Naive thymus-derived CD4-positive, alpha-beta T cell (primary cell): ENCODE results near the gene LMO2. TPM values are rescaled to one million over a fixed set of nuclear protein-coding genes. Genes with fewer than 3 reads are reported as not detected.
"Not testable (repeated sequence)": the region's sequence is repeated elsewhere in the genome, so short reads cannot be mapped to it uniquely, and the experiment has no call there.

Source experiments
- ATAC-seq: fragments of 150-1000 bp; cut with Tn5 transposase; 2 replicates; pipeline ENCODE4 v1.10.0; 2021; ENCODE audit warnings: mild to moderate bottlenecking, moderate library complexity
- CTCF ChIA-PET: fragments of 350-600 bp; sonication (Branson Sonifier 250); formaldehyde crosslinking; loops from one replicate; lab custom pipeline; 2021; ENCODE audit warnings: antibody characterized with exemption; lab: Charles Lee
- POLR2A ChIA-PET: fragments of 350-600 bp; sonication (Branson Sonifier 250); formaldehyde crosslinking; loops from one replicate; lab custom pipeline; 2021; ENCODE audit warnings: antibody characterized with exemption, inconsistent platforms; lab: Charles Lee
- DNase-seq, 9 donors: peaks; one replicate each; pipeline versions ENCODE4 v3.0.0 to v3.0.0-alpha.2; 2020 to 2022; ENCODE audit warnings: mixed read lengths in 1 of 9
- H3K27ac ChIP-seq: one replicate; pipeline ENCODE4 v1.7.0; 2013; ENCODE audit warnings: mild to moderate bottlenecking, low read depth, low read length, moderate library complexity
- H3K27me3 ChIP-seq, 2 donors: one replicate each; pipeline ENCODE4 v1.7.0; 2013; ENCODE audit warnings: low read length in 2 of 2, mild to moderate bottlenecking in 2 of 2, moderate library complexity in 2 of 2; ENCODE audit not compliant: control insufficient read depth in 2 of 2, insufficient read depth in 2 of 2
- H3K36me3 ChIP-seq, 3 experiments: 1 replicate in 2 of 3; 2 replicates in 1 of 3; pipeline ENCODE4 v1.7.0; 2013; ENCODE audit warnings: low read length in 3 of 3, mild to moderate bottlenecking in 3 of 3, moderate library complexity in 1 of 3; ENCODE audit not compliant: insufficient read depth in 3 of 3, control insufficient read depth in 2 of 3
- H3K4me1 ChIP-seq, 2 donors: one replicate each; pipeline ENCODE4 v1.7.0; 2013; ENCODE audit warnings: low read length in 2 of 2, mild to moderate bottlenecking in 2 of 2, moderate library complexity in 1 of 2; ENCODE audit not compliant: control insufficient read depth in 2 of 2, insufficient read depth in 2 of 2
- H3K4me3 ChIP-seq: 2 replicates; pipeline ENCODE4 v1.7.0; 2013; ENCODE audit warnings: mild to moderate bottlenecking, low read length
- H3K9me3 ChIP-seq, 3 experiments: 1 replicate in 2 of 3; 2 replicates in 1 of 3; pipeline ENCODE4 v1.7.0; 2013; ENCODE audit warnings: low read length in 3 of 3; ENCODE audit not compliant: control insufficient read depth in 2 of 3
- H3K27ac Mint-ChIP-seq, 9 donors: one replicate each; pipeline ENCODE4 v1.8.0; 2020 to 2022; ENCODE audit warnings: mixed read lengths in 9 of 9, mild to moderate bottlenecking in 8 of 9, moderate library complexity in 5 of 9, inconsistent platforms in 2 of 9
- H3K27me3 Mint-ChIP-seq, 5 donors: one replicate each; pipeline ENCODE4 v1.8.0; 2021 to 2022; ENCODE audit warnings: mixed read lengths in 5 of 5, mild to moderate bottlenecking in 1 of 5
- H3K36me3 Mint-ChIP-seq, 5 donors: one replicate each; pipeline ENCODE4 v1.8.0; 2020 to 2022; ENCODE audit warnings: mixed read lengths in 5 of 5, mild to moderate bottlenecking in 3 of 5, inconsistent platforms in 1 of 5
- H3K4me1 Mint-ChIP-seq, 7 donors: one replicate each; pipeline ENCODE4 v1.8.0; 2020 to 2022; ENCODE audit warnings: mixed read lengths in 7 of 7, mild to moderate bottlenecking in 3 of 7, inconsistent platforms in 1 of 7
- H3K4me3 Mint-ChIP-seq, 10 donors: one replicate each; pipeline ENCODE4 v1.8.0; 2020 to 2022; ENCODE audit warnings: mild to moderate bottlenecking in 10 of 10, mixed read lengths in 10 of 10, moderate library complexity in 6 of 10, inconsistent platforms in 2 of 10
- H3K9me3 Mint-ChIP-seq, 11 donors: one replicate each; pipeline ENCODE4 v1.8.0; 2020 to 2022; ENCODE audit warnings: mixed read lengths in 11 of 11, mild to moderate bottlenecking in 4 of 11, inconsistent platforms in 1 of 11, moderate library complexity in 1 of 11
- intact Hi-C, 2 donors: fragments of 100-400 bp; cut with micrococcal nuclease; formaldehyde crosslinking; loops; one replicate each; pipeline ENCODE4 v1.15.1; 2023
- polyA plus RNA-seq, 2 donors: library from polyadenylated mRNA; unstranded; fragments of 300-500 nt; fragmentation: Illumina TruSeq; gene quantifications; one replicate each; pipeline ENCODE4 v1.2.3, GENCODE V29; 2021
- total RNA-seq, 6 experiments: library from RNA in 5 of 6; stranded (reverse) in 5 of 6; gene quantifications; 1 replicate in 5 of 6; 2 replicates in 1 of 6; pipeline ENCODE4 v1.2.3 and lab custom pipeline; 2021 to 2026

LMO2 gene
- total and polyA plus RNA-seq, 7 experiments from 2014 or later: 0.26 to 40.4 (median 0.95) TPM; not detected in 2

GRCh38 chr11:33926671-33927552 is 35.0 kb upstream of the LMO2 start:
- Mint-ChIP-seq H3K27me3 (peaks cover 0 to 25% (median 12%) of the 10 kb centered on the region in 5 donors), H3K4me1 (peaks cover 0 to 4% (median 0%) of the 10 kb centered on the region in 7 donors), H3K36me3 (peaks cover 0 to 3% (median 0%) of the 10 kb centered on the region in 5 donors), H3K9me3 (peaks cover 0 to 10% (median 3%) of the 10 kb centered on the region in 11 donors), H3K27ac (no peak overlapping the region), H3K4me3 (no peak overlapping the region)
- Histone ChIP-seq H3K4me3 (no peak overlapping the region), H3K9me3 (no peaks in the 10 kb centered on the region), H3K27me3 (no peaks in the 10 kb centered on the region), H3K36me3 (no peaks in the 10 kb centered on the region), H3K27ac (no peak overlapping the region), H3K4me1 (no peaks in the 10 kb centered on the region)
- no peak for DNase-seq
- no peak for ATAC-seq
- CTCF ChIA-PET: interaction anchor here (0.5 kb wide), 1 partner anchor 810 kb away, joined by 4 read pairs; no protein-coding TSS in a partner anchor
- POLR2A ChIA-PET: no interaction called here
- intact Hi-C loops: no loop called here

GRCh38 chr11:33924341-33924740 is 32.5 kb upstream of the LMO2 start:
- H3K9me3 Mint-ChIP-seq: no peaks in the 10 kb centered on the region
- Histone ChIP-seq H3K9me3 (no peaks in the 10 kb centered on the region), H3K4me1 (no peaks in the 10 kb centered on the region), H3K27ac (no peak overlapping the region), H3K4me3 (no peak overlapping the region), H3K36me3 (no peaks in the 10 kb centered on the region), H3K27me3 (no peaks in the 10 kb centered on the region)
- POLR2A ChIA-PET: no interaction called here
- ATAC-seq (no peak), DNase-seq (no peak)
- no peak overlapping the region for H3K27ac Mint-ChIP-seq
- CTCF ChIA-PET: no interaction called here
- peaks cover 0 to 2% (median 0%) of the 10 kb centered on the region in 7 donors for H3K4me1 Mint-ChIP-seq
- peaks cover 0 to 40% (median 23%) of the 10 kb centered on the region in 5 donors for H3K27me3 Mint-ChIP-seq
- no peaks in the 10 kb centered on the region for H3K36me3 Mint-ChIP-seq
- no peak overlapping the region for H3K4me3 Mint-ChIP-seq
- intact Hi-C loops: no loop called here

GRCh38 chr11:33923626-33924025 is 31.8 kb upstream of the LMO2 start:
- Histone ChIP-seq H3K4me3 (no peak overlapping the region), H3K36me3 (no peaks in the 10 kb centered on the region), H3K27ac (no peak overlapping the region), H3K27me3 (no peaks in the 10 kb centered on the region), H3K4me1 (no peaks in the 10 kb centered on the region), H3K9me3 (no peaks in the 10 kb centered on the region)
- no peaks in the 10 kb centered on the region for H3K9me3 Mint-ChIP-seq
- CTCF ChIA-PET: no interaction called here
- intact Hi-C loops: no loop called here
- peaks cover 0 to 40% (median 23%) of the 10 kb centered on the region in 5 donors for H3K27me3 Mint-ChIP-seq
- no peak overlapping the region for H3K4me3 Mint-ChIP-seq
- ATAC-seq: no peak
- no peaks in the 10 kb centered on the region for H3K36me3 Mint-ChIP-seq
- H3K27ac Mint-ChIP-seq: no peak overlapping the region
- H3K4me1 Mint-ChIP-seq: peaks cover 0 to 2% (median 0%) of the 10 kb centered on the region in 7 donors
- no peak for DNase-seq
- POLR2A ChIA-PET: no interaction called here

GRCh38 chr11:33920838-33921613 is 29.1 kb upstream of the LMO2 start:
- peaks cover 0 to 8% (median 0%) of the 10 kb centered on the region in 11 donors for H3K9me3 Mint-ChIP-seq
- Histone ChIP-seq H3K4me1 (no peaks in the 10 kb centered on the region), H3K36me3 (no peaks in the 10 kb centered on the region), H3K9me3 (no peaks in the 10 kb centered on the region), H3K27ac (no peak overlapping the region), H3K4me3 (no peak overlapping the region), H3K27me3 (no peaks in the 10 kb centered on the region)
- POLR2A ChIA-PET: no interaction called here
- H3K4me1 Mint-ChIP-seq: peaks cover 0 to 5% (median 0%) of the 10 kb centered on the region in 7 donors
- ATAC-seq (peak; percentile 79), DNase-seq (no peak)
- H3K27me3 Mint-ChIP-seq: peaks cover 4 to 48% (median 28%) of the 10 kb centered on the region in 5 donors
- intact Hi-C loops: no loop called here
- CTCF ChIA-PET: no interaction called here
- H3K4me3 Mint-ChIP-seq: no peak overlapping the region
- H3K27ac Mint-ChIP-seq: no peak overlapping the region
- no peaks in the 10 kb centered on the region for H3K36me3 Mint-ChIP-seq

GRCh38 chr11:33919645-33920044 is 27.8 kb upstream of the LMO2 start:
- H3K36me3 ChIP-seq: no peaks in the 10 kb centered on the region
- no peaks in the 10 kb centered on the region for H3K9me3 ChIP-seq
- no peak overlapping the region for H3K27ac Mint-ChIP-seq
- no peaks in the 10 kb centered on the region for H3K36me3 Mint-ChIP-seq
- H3K27me3 ChIP-seq: peaks cover 0 to 3% of the 10 kb centered on the region in 2 donors
- ChIA-PET POLR2A (no interaction called here), CTCF (no interaction called here)
- H3K27ac ChIP-seq: no peak overlapping the region
- peaks cover 10 to 52% (median 33%) of the 10 kb centered on the region in 5 donors for H3K27me3 Mint-ChIP-seq
- peaks cover 0 to 8% (median 2%) of the 10 kb centered on the region in 11 donors for H3K9me3 Mint-ChIP-seq
- intact Hi-C loops: no loop called here
- no peak overlapping the region for H3K4me3 ChIP-seq
- no peaks in the 10 kb centered on the region for H3K4me1 ChIP-seq
- H3K4me1 Mint-ChIP-seq: peaks cover 0 to 5% (median 0%) of the 10 kb centered on the region in 7 donors
- ATAC-seq (peak; percentile 40), DNase-seq (no peak)
- H3K4me3 Mint-ChIP-seq: no peak overlapping the region

- H3K36me3 Mint-ChIP-seq, CTCF ChIA-PET, H3K27ac Mint-ChIP-seq, H3K27me3 ChIP-seq, intact Hi-C loops, H3K36me3 ChIP-seq, H3K4me1 Mint-ChIP-seq, H3K9me3 ChIP-seq, H3K27ac ChIP-seq, DNase-seq, H3K4me1 ChIP-seq, H3K4me3 ChIP-seq, H3K4me3 Mint-ChIP-seq, ATAC-seq, POLR2A ChIA-PET: not testable (repeated sequence)
- Mint-ChIP-seq H3K9me3 (peaks cover 0 to 18% (median 9%) of the 10 kb centered on the region in 11 donors), H3K27me3 (peaks cover 10 to 45% (median 41%) of the 10 kb centered on the region in 5 donors)
Observed at GRCh38 chr11:33917402-33917801, 25.5 kb upstream of the LMO2 start.
